ENCODE results near the gene OR10K1. TPM values are rescaled to one million over a fixed set of nuclear protein-coding genes. Genes with fewer than 3 reads are reported as not detected.

The OR10K1 gene
- total RNA-seq, 1 donor = not detected

DNA sequence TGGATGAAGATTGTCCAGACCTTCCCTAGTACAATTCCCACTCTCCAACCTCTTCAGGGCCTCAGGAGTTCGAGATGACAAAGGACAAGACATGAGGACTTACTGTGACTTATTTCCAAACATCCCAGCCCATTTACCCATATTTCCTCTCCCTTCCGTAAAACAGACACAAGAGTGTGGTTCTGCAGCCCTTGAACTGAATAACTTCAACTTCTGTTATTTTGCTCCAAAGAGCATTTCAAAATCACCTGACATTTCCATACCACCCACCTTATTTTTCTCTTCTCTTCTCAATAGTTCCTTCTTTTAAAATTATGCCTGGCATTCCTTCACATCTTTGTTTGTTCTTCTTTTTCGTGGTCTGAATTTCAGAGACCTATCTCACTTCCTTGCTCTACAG, 26.9 kb upstream of the OR10K1 start:
- no peak for DNase-seq (ENCODE audit: low read depth)
- no peak for TF ChIP-seq CTCF (IDR thresholded peaks at IDR 0.05; ENCODE audit: insufficient read depth, low read depth, low read length)
- no peak overlapping the region for H3K4me3 ChIP-seq (ENCODE audit: low read depth, low read length)

DNA sequence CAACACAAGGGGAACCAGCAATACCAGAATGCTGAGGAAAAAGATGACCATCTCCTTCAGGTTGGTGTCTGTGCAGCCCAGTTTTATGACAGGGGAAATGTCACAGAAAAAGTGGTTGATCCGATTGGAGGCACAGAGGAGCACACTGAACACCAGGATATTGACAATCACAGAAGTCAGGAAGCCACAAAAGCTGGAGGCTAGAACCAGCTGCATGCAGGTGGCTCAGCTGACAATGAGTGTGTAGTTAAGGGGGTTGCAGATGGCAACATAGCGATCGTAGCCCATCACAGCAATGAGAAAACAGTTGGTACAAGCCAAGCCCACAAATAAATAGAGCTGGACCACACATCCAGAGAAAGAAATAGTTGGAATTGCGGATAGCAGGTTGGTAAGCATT, 16.3 kb upstream of the OR10K1 start:
- no peak for TF ChIP-seq CTCF (IDR thresholded peaks at IDR 0.05; ENCODE audit: insufficient read depth, low read depth, low read length)
- no peak overlapping the region for H3K4me3 ChIP-seq (ENCODE audit: low read depth, low read length)
- no peak for DNase-seq (ENCODE audit: low read depth)

DNA sequence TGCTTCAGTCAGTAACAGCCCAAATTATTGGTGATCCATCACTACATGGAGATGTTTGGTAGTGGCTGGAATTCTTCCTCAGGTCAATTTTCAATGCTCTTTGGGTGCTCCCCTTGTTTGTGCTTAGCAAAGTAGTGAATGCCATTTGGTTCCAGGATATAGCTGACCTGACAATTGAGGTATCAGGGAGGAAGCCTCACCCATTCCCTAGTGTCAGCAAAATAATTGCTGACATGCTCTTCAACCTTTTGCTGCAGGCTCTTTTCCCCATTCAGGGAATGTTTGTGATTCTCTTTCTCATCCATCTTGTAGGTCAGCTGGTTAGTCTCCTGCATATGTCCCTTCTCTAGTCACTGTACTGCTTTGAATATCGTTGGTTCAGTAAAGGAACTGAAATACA, 7.1 kb upstream of the OR10K1 start:
- TF ChIP-seq CTCF (IDR thresholded peaks at IDR 0.05; ENCODE audit: insufficient read depth, low read depth, low read length) = no peak
- DNase-seq (ENCODE audit: low read depth) = no peak
- H3K4me3 ChIP-seq (ENCODE audit: low read depth, low read length) = no peak overlapping the region

DNA sequence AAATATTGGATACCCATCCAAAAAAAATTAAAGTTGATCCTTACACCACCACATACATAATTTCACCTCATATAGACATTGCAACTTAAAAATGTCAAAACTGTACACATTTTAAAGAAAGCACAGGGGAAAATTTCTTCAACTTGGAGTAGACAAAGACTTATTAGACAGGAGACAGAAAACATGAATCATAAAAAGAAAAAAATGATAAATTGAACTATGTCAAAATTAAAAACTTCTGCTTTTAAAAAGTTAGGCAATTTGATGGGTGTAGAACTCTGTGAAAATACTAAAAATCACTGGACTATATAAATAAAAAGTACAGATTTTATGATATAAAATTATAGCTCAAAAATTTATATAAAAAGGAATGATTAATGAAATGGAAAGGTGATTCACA, 4.4 kb upstream of the OR10K1 start:
- TF ChIP-seq CTCF (IDR thresholded peaks at IDR 0.05; ENCODE audit: insufficient read depth, low read depth, low read length) = no peak
- no peak for DNase-seq (ENCODE audit: low read depth)
- H3K4me3 ChIP-seq (ENCODE audit: low read depth, low read length) = no peak overlapping the region

DNA sequence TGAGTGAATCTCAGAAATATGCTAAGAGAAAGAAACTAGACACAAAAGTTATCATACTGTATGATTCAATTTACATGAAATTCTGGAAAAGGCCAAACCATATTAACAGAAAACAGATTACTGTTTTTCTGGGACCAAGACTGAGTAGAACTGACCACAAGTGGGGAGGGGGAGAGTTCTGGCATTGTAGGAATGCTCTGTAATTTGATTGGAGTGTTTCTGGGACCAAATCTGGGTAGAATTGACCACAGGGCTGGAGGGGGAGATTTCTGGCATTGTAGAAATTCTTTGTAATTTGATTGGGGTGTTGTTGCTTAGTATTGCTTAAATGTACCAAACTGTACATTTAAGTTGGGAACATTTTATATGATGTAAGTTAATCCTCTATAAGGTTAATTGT, 3.4 kb upstream of the OR10K1 start:
- H3K4me3 ChIP-seq (ENCODE audit: low read depth, low read length) = no peak overlapping the region
- DNase-seq (ENCODE audit: low read depth) = no peak
- no peak for TF ChIP-seq CTCF (IDR thresholded peaks at IDR 0.05; ENCODE audit: insufficient read depth, low read depth, low read length)

GRCh38 chr1:158471920-158472319, 10.3 kb downstream of the OR10K1 start, which contains the start of gene OR10R2:
OR10R2 (plus strand) TSS chr1:158472220; CDS start chr1:158472326, 106 bp downstream.
- no peak for DNase-seq (ENCODE audit: low read depth)
- TF ChIP-seq CTCF (IDR thresholded peaks at IDR 0.05; ENCODE audit: insufficient read depth, low read depth, low read length) = no peak
- H3K4me3 ChIP-seq (ENCODE audit: low read depth, low read length) = no peak within 1 kb of the TSS

DNA sequence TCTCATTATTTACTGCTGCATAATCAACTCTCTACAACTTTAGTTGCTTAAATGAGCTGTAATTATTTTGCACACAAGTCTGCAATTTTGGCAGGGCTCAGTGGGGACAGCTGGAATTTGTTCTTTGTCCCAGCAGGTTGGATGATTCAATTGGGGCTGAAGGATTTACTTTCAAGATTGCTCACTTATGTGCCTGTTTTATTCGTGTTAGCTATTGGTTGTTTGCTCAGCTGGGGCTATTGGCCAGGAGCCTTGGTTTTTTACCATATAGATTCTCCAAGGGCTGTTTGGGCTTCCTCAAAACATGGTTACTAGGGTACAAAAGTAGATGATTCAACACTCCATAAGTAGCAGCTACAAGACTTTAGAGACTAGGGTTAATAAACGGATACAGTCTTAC, 23.8 kb downstream of the OR10K1 start:
- no peak overlapping the region for H3K4me3 ChIP-seq (ENCODE audit: low read depth, low read length)
- DNase-seq (ENCODE audit: low read depth) = no peak
- no peak for TF ChIP-seq CTCF (IDR thresholded peaks at IDR 0.05; ENCODE audit: insufficient read depth, low read depth, low read length)

All from fibroblast of villous mesenchyme (primary cell).